Upper lobe of left lung (tissue), 6 donors: ENCODE data around the gene PCDHGA4. TPM values are rescaled to one million over a fixed set of nuclear protein-coding genes. Genes with fewer than 3 reads are reported as not detected.
"Not testable (repeated sequence)": the region's sequence is repeated elsewhere in the genome, so short reads cannot be mapped to it uniquely, and the experiment has no call there.

Source experiments
- ATAC-seq, 2 donors: fragments of 200-7000 bp; cut with Tn5 transposase; one replicate each; pipeline ENCODE4 v1.9.1; 2022; ENCODE audit warnings: mild to moderate bottlenecking in 2 of 2, moderate library complexity in 2 of 2; ENCODE audit not compliant: low FRiP score in 2 of 2
- DNase-seq, 2 donors: peaks; one replicate each; pipeline ENCODE4 v3.0.0-alpha.2; 2019 to 2020
- H3K27ac ChIP-seq, 4 donors: fragments of 200-600 bp; sonication (generic); one replicate each; pipeline ENCODE4 v1.5.1; 2016 to 2019
- H3K27me3 ChIP-seq, 4 donors: fragments of 200-600 bp; sonication (generic); one replicate each; pipeline ENCODE4 v1.5.1; 2017 to 2019
- H3K36me3 ChIP-seq, 4 donors: fragments of 200-600 bp; sonication (generic); one replicate each; pipeline ENCODE4 v1.5.1; 2016 to 2019
- H3K4me1 ChIP-seq, 4 donors: fragments of 200-600 bp; sonication (generic); one replicate each; pipeline ENCODE4 v1.5.1; 2018 to 2019
- H3K4me3 ChIP-seq, 4 donors: fragments of 200-600 bp; sonication (generic); one replicate each; pipeline ENCODE4 v1.5.1; 2017 to 2019; ENCODE audit warnings: mild to moderate bottlenecking in 2 of 4, moderate library complexity in 1 of 4
- H3K9me3 ChIP-seq, 4 donors: fragments of 200-600 bp; sonication (generic); one replicate each; pipeline ENCODE4 v1.5.1; 2018 to 2019
- CTCF ChIP-seq, 6 experiments: fragments of 450-650 bp in 4 of 6; fragments of 200-600 bp in 2 of 6; sonication (generic) in 2 of 6; IDR thresholded peaks; one replicate each; pipeline ENCODE4 v1.5.1; 2016 to 2019; ENCODE audit warnings: antibody characterized with exemption in 6 of 6
- EP300 ChIP-seq, 4 donors: sonication (generic); formaldehyde crosslinking; IDR thresholded peaks; one replicate each; pipeline ENCODE4 v1.5.1; 2017; ENCODE audit warnings: antibody characterized with exemption in 4 of 4, control low read depth in 2 of 4
- POLR2A ChIP-seq, 4 donors: fragments of 450-650 bp; IDR thresholded peaks; one replicate each; pipeline ENCODE4 v1.5.1; 2016 to 2017; ENCODE audit warnings: antibody characterized with exemption in 4 of 4, mild to moderate bottlenecking in 2 of 4
- POLR2AphosphoS5 ChIP-seq, 2 donors: sonication (generic); formaldehyde crosslinking; IDR thresholded peaks; one replicate each; pipeline ENCODE4 v1.5.1; 2017; ENCODE audit warnings: antibody characterized with exemption in 2 of 2
- WGBS, 2 donors: methylation state at CpG; one replicate each; pipeline ENCODE4 v1.1.5; 2017 to 2018; 5-methylcytosine and 5-hydroxymethylcytosine counted together
- total RNA-seq, 6 donors: library from RNA; depleted of rRNA in 4 of 6; stranded (reverse); fragments of >200 nt in 4 of 6; gene quantifications; one replicate each; pipeline versions ENCODE4 v1.1.0 to v1.2.1, GENCODE V29; 2016 to 2021
- donor health status: DM: no; HTN: no; CAD: no; lungs with moderate emphysema.
- donor health status: DM: no; HTN: yes; CAD: no; lungs with severe emphysema.

Gene PCDHGA4
- total RNA-seq, 6 donors from 2014 or later, result 1.7 to 9.4 (median 2.8) TPM

GRCh38 chr5:141371572-141372475 lies 17.0 kb downstream of the PCDHGA4 start:
- TF ChIP-seq POLR2A (IDR thresholded peaks at IDR 0.05) (no peak), CTCF (IDR thresholded peaks at IDR 0.05) (no peak), EP300 (IDR thresholded peaks at IDR 0.05) (no peak)
- Histone ChIP-seq H3K36me3 (no peaks in the 10 kb centered on the region), H3K4me1 (no peaks in the 10 kb centered on the region), H3K4me3 (no peak overlapping the region), H3K27me3 (peaks cover 0 to 3% (median 0%) of the 10 kb centered on the region in 4 donors), H3K9me3 (peaks cover 55 to 89% (median 79%) of the 10 kb centered on the region in 4 donors), H3K27ac (no peak overlapping the region)
- ATAC-seq (no peak), DNase-seq (peak in 1 of 2 donors; percentile 73)
- WGBS, 2 donors, result 33 to 36% methylated on average over 32 to 50 of the region's 69 CpGs

GRCh38 chr5:141373673-141374317 lies 19.0 kb downstream of the PCDHGA4 start, which contains the start of gene PCDHGA6:
Gene PCDHGA6, plus strand, starts transcription at chr5:141373891. Its CDS starts 193 bp downstream, at chr5:141374084.
- TF ChIP-seq CTCF (IDR thresholded peaks at IDR 0.05) (peak in 2 of 6 experiments; percentile 10 to 25), EP300 (IDR thresholded peaks at IDR 0.05) (no peak)
- no peaks in the 10 kb centered on the region for H3K4me1 ChIP-seq
- peak within 1 kb of the TSS in 3 of 4 donors; percentile 7 to 33 (median 7) for H3K4me3 ChIP-seq
- H3K36me3 ChIP-seq, result no peaks in the 10 kb centered on the region
- peaks cover 68 to 89% (median 83%) of the 10 kb centered on the region in 4 donors for H3K9me3 ChIP-seq
- H3K27me3 ChIP-seq, result no peaks in the 10 kb centered on the region
- H3K27ac ChIP-seq, result no peak within 1 kb of the TSS
- peak in 1 of 2 donors; percentile 59 for DNase-seq
- no peak for ATAC-seq
- WGBS, 2 donors, result 13 to 21% methylated on average over 22 to 27 of the region's 27 CpGs

- H3K4me3 ChIP-seq, result no peak overlapping the region
Measured at GRCh38 chr5:141374627-141375026, 19.8 kb downstream of the PCDHGA4 start.

GRCh38 chr5:141375444-141376155 lies 20.8 kb downstream of the PCDHGA4 start:
- 42 to 47% methylated on average over 10 to 19 of the region's 48 CpGs for WGBS, 2 donors
- DNase-seq (peak in 1 of 2 donors; percentile 53), ATAC-seq (peak in 1 of 2 donors; percentile 11)
- H3K27me3 ChIP-seq, H3K27ac ChIP-seq, H3K4me3 ChIP-seq, H3K36me3 ChIP-seq, H3K4me1 ChIP-seq: not testable (repeated sequence)
- H3K9me3 ChIP-seq, result peaks cover 65 to 78% (median 74%) of the 10 kb centered on the region in 4 donors

More at GRCh38 chr5:141374627-141375026, 19.8 kb downstream of the PCDHGA4 start:
- Histone ChIP-seq H3K9me3 (peaks cover 68 to 83% (median 82%) of the 10 kb centered on the region in 4 donors), H3K27me3 (no peaks in the 10 kb centered on the region), H3K4me1 (no peaks in the 10 kb centered on the region), H3K27ac (no peak overlapping the region), H3K36me3 (no peaks in the 10 kb centered on the region)
- WGBS, 2 donors, result 57 to 65% methylated on average over 6 to 14 of the region's 14 CpGs
- ATAC-seq, result no peak
- peak in 1 of 2 donors; percentile 32 for DNase-seq
- TF ChIP-seq EP300 (IDR thresholded peaks at IDR 0.05), result no peak
- no peak for TF ChIP-seq POLR2AphosphoS5 (IDR thresholded peaks at IDR 0.05)
- TF ChIP-seq CTCF (IDR thresholded peaks at IDR 0.05), result no peak
- no peak for TF ChIP-seq POLR2A (IDR thresholded peaks at IDR 0.05)
